Superior temporal gyrus (tissue), 1 donor: ENCODE results near the gene CAMK1.

Experiments used
- DNase-seq: peaks from one replicate; pipeline ENCODE4 v3.0.0-alpha.2; 2016; ENCODE audit errors: extremely low spot score

The CAMK1 gene

GRCh38 chr3:9742560-9742959, 27.2 kb downstream of the CAMK1 start:
- no peak for DNase-seq

GRCh38 chr3:9739181-9739580, 30.6 kb downstream of the CAMK1 start:
- DNase-seq: no peak

GRCh38 chr3:9736831-9737230, 32.9 kb downstream of the CAMK1 start:
- peak; percentile 59 for DNase-seq

- no peak for DNase-seq
These were observed 37.0 kb downstream of the CAMK1 start for GRCh38 chr3:9732740-9733115.

- no peak for DNase-seq
These were observed 37.5 kb downstream of the CAMK1 start for GRCh38 chr3:9732080-9732739.

GRCh38 chr3:9731206-9732079, 38.3 kb downstream of the CAMK1 start, which contains the start of gene BRPF1:
Gene BRPF1, plus strand, starts transcription at chr3:9731735. Its CDS starts 2,406 bp downstream, at chr3:9734141.
- peak; percentile 92 for DNase-seq

- peak; percentile 19 for DNase-seq
These were observed 39.0 kb downstream of the CAMK1 start for GRCh38 chr3:9730657-9731205.

GRCh38 chr3:9729419-9729818, 40.3 kb downstream of the CAMK1 start:
- no peak for DNase-seq

- DNase-seq: no peak
These were observed 42.0 kb downstream of the CAMK1 start for GRCh38 chr3:9727743-9728142.

GRCh38 chr3:9727041-9727595, 42.6 kb downstream of the CAMK1 start:
- no peak for DNase-seq

- DNase-seq: no peak
These were observed 43.8 kb downstream of the CAMK1 start for GRCh38 chr3:9725775-9726515.

GRCh38 chr3:9721700-9722060, 48.1 kb downstream of the CAMK1 start:
- DNase-seq: no peak

- DNase-seq: no peak
These were observed 48.6 kb downstream of the CAMK1 start for GRCh38 chr3:9721015-9721699.

GRCh38 chr3:9718118-9718517, 51.6 kb downstream of the CAMK1 start:
- no peak for DNase-seq

- DNase-seq: no peak
These were observed 52.2 kb downstream of the CAMK1 start for GRCh38 chr3:9717563-9717962.

GRCh38 chr3:9716801-9717555, 52.8 kb downstream of the CAMK1 start:
- no peak for DNase-seq

GRCh38 chr3:9715764-9716437, 53.8 kb downstream of the CAMK1 start:
- DNase-seq: peak; percentile 49

- no peak for DNase-seq
These were observed 54.6 kb downstream of the CAMK1 start for GRCh38 chr3:9715136-9715535.

GRCh38 chr3:9713142-9713541, 56.6 kb downstream of the CAMK1 start:
- DNase-seq: no peak

GRCh38 chr3:9712415-9712814, 57.3 kb downstream of the CAMK1 start:
- no peak for DNase-seq
